CD4-positive, alpha-beta T cell treated with Interleukin-2 at 100 ng/mL for 4 hours (primary cell): ENCODE data around the gene CENPQ.

ENCODE experiments used
- DNase-seq: peaks from one replicate; pipeline ENCODE4 v3.0.0-alpha.2; 2020; ENCODE audit warnings: low spot score

The CENPQ gene

GRCh38 chr6:49541210-49541724, 78.1 kb downstream of the CENPQ start:
- no peak for DNase-seq

GRCh38 chr6:49541936-49542335, 78.8 kb downstream of the CENPQ start:
- DNase-seq, result no peak
